Hypothalamus (tissue), 51 donors: ENCODE measurements around the gene SLC41A3.

ENCODE experiments used
- DNase-seq, 51 donors: peaks; one replicate each; lab custom pipeline; 2025; lab: John Stamatoyannopoulos, UW

Gene SLC41A3

GRCh38 chr3:126083913-126084767, at the start of gene SLC41A3:
Gene SLC41A3, minus strand, starts transcription at chr3:126084124. Its CDS starts 15,905 bp downstream, at chr3:126068219.
- DNase-seq, result peak in 50 of 51 donors; percentile 29 to 89 (median 73)

GRCh38 chr3:126133606-126134005, 49.7 kb upstream of the SLC41A3 start:
- no peak for DNase-seq

GRCh38 chr3:126132751-126133511, 49.0 kb upstream of the SLC41A3 start:
- DNase-seq, result no peak

- DNase-seq, result no peak
These were observed 48.2 kb upstream of the SLC41A3 start for GRCh38 chr3:126131881-126132750.

- DNase-seq, result no peak
These were observed 47.2 kb upstream of the SLC41A3 start for GRCh38 chr3:126130981-126131745.

- no peak for DNase-seq
These were observed 46.3 kb upstream of the SLC41A3 start for GRCh38 chr3:126130081-126130855.

- no peak for DNase-seq
These were observed 45.5 kb upstream of the SLC41A3 start for GRCh38 chr3:126129398-126129891.

GRCh38 chr3:126128504-126129397, 44.8 kb upstream of the SLC41A3 start:
- no peak for DNase-seq

GRCh38 chr3:126127904-126128303, 44.0 kb upstream of the SLC41A3 start:
- no peak for DNase-seq

- DNase-seq, result no peak
These were observed 43.5 kb upstream of the SLC41A3 start for GRCh38 chr3:126127452-126127851.

- no peak for DNase-seq
These were observed 43.0 kb upstream of the SLC41A3 start for GRCh38 chr3:126126811-126127431.

- DNase-seq, result no peak
These were observed 42.4 kb upstream of the SLC41A3 start for GRCh38 chr3:126126286-126126685.

- DNase-seq, result no peak
These were observed 41.9 kb upstream of the SLC41A3 start for GRCh38 chr3:126125781-126126251.

- no peak for DNase-seq
These were observed 41.4 kb upstream of the SLC41A3 start for GRCh38 chr3:126125341-126125740.

- DNase-seq, result no peak
These were observed 41.0 kb upstream of the SLC41A3 start for GRCh38 chr3:126124896-126125295.

- DNase-seq, result no peak
These were observed 40.4 kb upstream of the SLC41A3 start for GRCh38 chr3:126124148-126124868.

- DNase-seq, result no peak
These were observed 37.7 kb upstream of the SLC41A3 start for GRCh38 chr3:126121632-126122031.
